ENCODE results near the gene MPRIP. TPM values are rescaled to one million over a fixed set of nuclear protein-coding genes. Genes with fewer than 3 reads are reported as not detected.

MPRIP gene
- total RNA-seq, 1 donor from 2014 or later: 275 TPM

DNA sequence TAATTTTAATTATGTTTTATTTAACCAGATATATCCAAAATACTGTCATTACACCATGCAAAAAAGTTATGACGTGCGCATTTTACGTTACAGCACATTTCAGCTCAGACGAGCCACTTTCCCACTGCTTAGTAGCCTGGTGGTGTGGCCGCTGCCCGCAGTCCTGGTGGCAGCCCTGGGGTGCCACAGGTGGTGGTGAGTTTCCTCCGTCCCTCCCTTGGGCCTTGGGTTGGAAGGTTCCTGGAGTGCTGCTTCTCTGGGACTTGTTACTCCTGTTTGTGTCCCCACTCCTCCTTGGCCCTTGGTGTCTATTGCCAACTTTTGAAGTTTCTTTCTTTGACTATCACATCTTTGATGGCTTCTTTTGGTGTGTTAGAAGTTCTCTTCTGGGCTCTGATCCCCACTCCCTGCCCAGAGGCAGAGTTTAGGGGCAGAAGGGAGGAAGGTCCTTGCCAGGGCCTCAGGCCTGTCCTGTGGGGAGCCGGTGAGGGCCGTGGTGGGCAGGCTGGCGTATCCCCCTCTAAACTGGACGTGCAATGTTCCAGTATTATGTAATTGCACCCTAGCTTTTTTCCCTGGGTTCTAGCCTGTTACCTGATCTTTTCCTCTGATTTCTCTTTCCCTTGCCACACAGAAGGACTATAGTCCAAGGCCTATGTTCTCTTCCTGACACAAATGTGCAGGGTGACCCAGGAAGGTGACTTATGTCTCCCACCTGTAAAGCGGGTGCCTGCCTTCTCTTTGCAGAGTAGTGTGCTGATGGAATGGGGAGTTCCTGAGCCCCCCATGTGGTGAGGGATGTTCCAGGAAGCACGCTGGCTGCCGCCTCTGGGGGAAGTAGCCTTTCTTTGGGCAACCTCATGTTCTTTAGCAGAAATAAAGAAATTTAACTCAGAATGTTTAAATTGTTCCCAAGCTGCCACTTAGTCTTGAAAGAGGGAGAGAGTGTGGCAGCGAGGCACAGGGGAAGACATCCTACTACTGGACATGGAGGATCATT is 8.4 kb downstream of the MPRIP start:
- Mint-ChIP-seq H3K27me3 (no peaks in the 10 kb centered on the region), H3K27ac (peak overlapping the region; percentile 38), H3K4me1 (ENCODE audit: unreplicated experiment) (peaks cover 46% of the 10 kb centered on the region), H3K4me3 (peak overlapping the region; percentile 4), H3K9me3 (peaks cover 5% of the 10 kb centered on the region), H3K36me3 (peaks cover 25% of the 10 kb centered on the region)
- TF ChIP-seq, protein P1, sequence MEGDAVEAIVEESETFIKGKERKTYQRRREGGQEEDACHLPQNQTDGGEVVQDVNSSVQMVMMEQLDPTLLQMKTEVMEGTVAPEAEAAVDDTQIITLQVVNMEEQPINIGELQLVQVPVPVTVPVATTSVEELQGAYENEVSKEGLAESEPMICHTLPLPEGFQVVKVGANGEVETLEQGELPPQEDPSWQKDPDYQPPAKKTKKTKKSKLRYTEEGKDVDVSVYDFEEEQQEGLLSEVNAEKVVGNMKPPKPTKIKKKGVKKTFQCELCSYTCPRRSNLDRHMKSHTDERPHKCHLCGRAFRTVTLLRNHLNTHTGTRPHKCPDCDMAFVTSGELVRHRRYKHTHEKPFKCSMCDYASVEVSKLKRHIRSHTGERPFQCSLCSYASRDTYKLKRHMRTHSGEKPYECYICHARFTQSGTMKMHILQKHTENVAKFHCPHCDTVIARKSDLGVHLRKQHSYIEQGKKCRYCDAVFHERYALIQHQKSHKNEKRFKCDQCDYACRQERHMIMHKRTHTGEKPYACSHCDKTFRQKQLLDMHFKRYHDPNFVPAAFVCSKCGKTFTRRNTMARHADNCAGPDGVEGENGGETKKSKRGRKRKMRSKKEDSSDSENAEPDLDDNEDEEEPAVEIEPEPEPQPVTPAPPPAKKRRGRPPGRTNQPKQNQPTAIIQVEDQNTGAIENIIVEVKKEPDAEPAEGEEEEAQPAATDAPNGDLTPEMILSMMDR (conservative IDR thresholded peaks at IDR 0.05): no peak
- peak; percentile 45 for DNase-seq (ENCODE audit: extremely low spot score, unreplicated experiment)

DNA sequence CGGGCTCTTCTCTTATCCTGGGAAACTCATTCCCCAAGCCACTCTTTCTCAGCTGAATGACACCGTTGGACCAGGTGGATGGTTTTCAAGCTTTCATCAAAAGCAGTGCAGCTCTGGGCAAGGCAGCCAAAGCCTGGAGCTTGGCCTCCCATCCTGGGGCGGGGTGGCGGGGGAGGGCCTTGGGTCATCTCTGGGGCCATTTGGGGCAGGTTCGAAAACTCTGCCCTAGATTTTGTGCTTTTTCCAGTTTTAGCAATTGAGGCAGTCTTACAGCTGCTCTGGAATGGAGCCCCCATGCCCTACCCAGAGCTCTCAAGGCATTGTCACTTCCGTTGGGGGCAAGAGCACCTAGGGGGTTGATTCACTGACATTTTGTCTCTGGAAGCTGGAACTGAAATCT is 9.1 kb downstream of the MPRIP start:
- Mint-ChIP-seq H3K36me3 (peaks cover 21% of the 10 kb centered on the region), H3K27ac (peak overlapping the region; percentile 93), H3K27me3 (no peaks in the 10 kb centered on the region)

DNA sequence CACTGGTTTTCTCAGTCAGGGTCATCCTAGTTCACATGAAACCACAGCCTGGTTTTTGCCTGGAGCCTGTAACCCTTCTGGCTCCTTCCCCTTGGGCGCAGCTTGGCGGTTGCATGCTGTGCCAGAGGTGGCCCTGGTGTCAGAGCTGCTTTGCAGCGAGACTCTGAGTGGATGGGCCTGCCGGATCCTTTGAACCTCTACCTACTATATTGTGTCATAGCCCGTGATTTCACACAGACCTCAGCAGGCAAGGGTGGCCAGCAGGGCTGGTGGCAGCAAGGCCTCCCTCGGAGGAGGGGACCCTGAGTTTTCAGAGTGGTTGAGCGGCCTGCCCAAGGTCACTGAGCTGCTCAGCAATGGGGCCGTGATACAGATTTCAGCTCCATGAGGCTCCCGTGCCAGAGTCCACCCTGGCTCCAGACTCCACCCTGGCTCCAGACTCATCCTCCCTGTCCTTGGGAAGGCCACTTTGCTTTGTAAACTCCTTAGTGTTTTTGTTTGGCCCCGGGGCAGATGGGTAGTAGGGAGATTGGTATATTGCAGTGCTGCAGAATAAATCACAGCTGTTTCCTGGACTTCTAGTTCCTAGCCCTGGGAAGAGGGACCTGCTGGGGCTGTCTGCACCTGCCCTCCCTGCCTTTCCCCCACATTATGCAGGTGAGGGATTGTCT is 9.7 kb downstream of the MPRIP start:
- Mint-ChIP-seq H3K36me3 (peaks cover 20% of the 10 kb centered on the region), H3K27ac (peak overlapping the region; percentile 93), H3K9me3 (no peaks in the 10 kb centered on the region), H3K4me1 (ENCODE audit: unreplicated experiment) (peaks cover 52% of the 10 kb centered on the region), H3K4me3 (no peak overlapping the region), H3K27me3 (no peaks in the 10 kb centered on the region)
- peak; percentile 58 for DNase-seq (ENCODE audit: extremely low spot score, unreplicated experiment)
- TF ChIP-seq, protein P1 (conservative IDR thresholded peaks at IDR 0.05): no peak

More for the DNA sequence above, 9.1 kb downstream of the MPRIP start:
- TF ChIP-seq, protein P1 (conservative IDR thresholded peaks at IDR 0.05): no peak
- DNase-seq (ENCODE audit: extremely low spot score, unreplicated experiment): peak; percentile 8
- Mint-ChIP-seq H3K4me1 (ENCODE audit: unreplicated experiment) (peaks cover 48% of the 10 kb centered on the region), H3K9me3 (no peaks in the 10 kb centered on the region), H3K4me3 (no peak overlapping the region)

DNA sequence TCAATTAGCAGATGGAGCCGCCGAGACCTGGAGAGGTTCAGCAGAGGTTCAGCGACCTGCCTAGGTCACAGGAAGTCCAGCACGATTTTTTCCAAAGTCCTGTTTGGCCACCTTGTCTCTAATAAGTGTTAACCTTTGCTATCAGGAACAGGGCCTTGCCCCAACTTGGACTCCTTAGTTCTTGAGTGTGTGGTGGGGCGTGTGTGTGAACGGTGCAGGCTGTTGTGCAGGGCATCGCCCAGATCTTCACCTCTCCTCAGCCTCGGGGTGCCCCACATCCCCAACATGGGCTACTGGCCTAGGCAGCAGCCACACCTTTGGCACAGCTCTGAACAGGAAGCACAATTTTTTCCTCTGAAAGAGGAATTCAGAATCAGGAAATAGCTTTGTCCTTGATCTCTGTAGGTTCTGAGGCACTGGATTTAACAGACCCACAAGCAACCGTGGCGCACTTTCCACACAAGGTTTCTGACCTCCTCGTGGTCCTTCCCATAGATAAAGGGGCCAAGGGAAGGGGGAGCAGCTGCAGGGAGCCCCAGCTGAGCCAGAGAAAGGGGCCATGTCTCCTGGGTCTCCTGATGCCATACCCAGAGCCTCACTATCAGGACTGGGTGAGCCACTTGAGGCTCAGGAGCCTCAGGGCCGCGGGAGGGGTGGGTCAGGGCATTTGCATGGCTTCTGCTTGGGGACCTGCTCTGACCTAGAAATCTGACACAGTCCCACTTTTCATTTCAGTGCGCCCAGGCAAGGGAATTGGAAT is 10.4 kb downstream of the MPRIP start:
- peaks cover 51% of the 10 kb centered on the region for H3K4me1 Mint-ChIP-seq (ENCODE audit: unreplicated experiment)
- peak overlapping the region; percentile 66 for H3K4me3 Mint-ChIP-seq
- H3K27ac Mint-ChIP-seq: peak overlapping the region; percentile 93
- no peaks in the 10 kb centered on the region for H3K27me3 Mint-ChIP-seq
- DNase-seq (ENCODE audit: extremely low spot score, unreplicated experiment): peak; percentile 40
- H3K9me3 Mint-ChIP-seq: no peaks in the 10 kb centered on the region
- TF ChIP-seq, protein P1 (conservative IDR thresholded peaks at IDR 0.05): no peak
- peaks cover 14% of the 10 kb centered on the region for H3K36me3 Mint-ChIP-seq

Data from type B pancreatic cell (in vitro differentiated cells).